PC-9 (cell line): ENCODE results near the gene ELMO2. TPM values are rescaled to one million over a fixed set of nuclear protein-coding genes. Genes with fewer than 3 reads are reported as not detected.

Experiments used
- BruUV-seq: library from RNA; stranded (reverse); fragments of 400-500 nt; replicated peaks from 2 replicates; lab custom pipeline; 2021; lab: Mats Ljungman, UMichigan
- CTCF ChIA-PET: fragments of 300-600 bp; sonication (Branson Sonifier 250); formaldehyde crosslinking; loops from one replicate; lab custom pipeline; 2022; ENCODE audit warnings: antibody characterized with exemption; lab: Charles Lee
- POLR2A ChIA-PET: fragments of 300-600 bp; sonication (Branson Sonifier 250); formaldehyde crosslinking; loops from one replicate; lab custom pipeline; 2022; ENCODE audit warnings: antibody characterized with exemption; ENCODE audit not compliant: unreplicated experiment; lab: Charles Lee
- DNase-seq, 2 experiments: peaks; one replicate each; pipeline versions ENCODE4 v3.0.0 to v3.0.0-alpha.2; 2015 to 2022; ENCODE audit warnings: mixed read lengths in 1 of 2
- H2AFZ ChIP-seq: fragments of 200-600 bp; sonication (generic); 2 replicates; pipeline ENCODE4 v1.8.1; 2017; ENCODE audit warnings: antibody characterized with exemption
- H3F3A ChIP-seq: fragments of 200-600 bp; sonication (generic); 2 replicates; pipeline ENCODE4 v1.8.1; 2017; ENCODE audit warnings: antibody characterized with exemption, mild to moderate bottlenecking, low read depth; ENCODE audit not compliant: insufficient read depth
- H3K27ac ChIP-seq: fragments of 200-600 bp; sonication (generic); 2 replicates; pipeline ENCODE4 v1.6.1; 2016; ENCODE audit warnings: mixed run types
- H3K27me3 ChIP-seq: fragments of 200-600 bp; sonication (generic); 2 replicates; pipeline ENCODE4 v1.6.1; 2016; ENCODE audit warnings: low read depth, mixed run types; ENCODE audit not compliant: insufficient read depth
- H3K36me3 ChIP-seq: fragments of 200-600 bp; sonication (generic); 2 replicates; pipeline ENCODE4 v1.6.1; 2016; ENCODE audit warnings: low read depth, mixed run types
- H3K4me1 ChIP-seq: fragments of 200-600 bp; sonication (generic); replicated peaks from 2 replicates; pipeline ENCODE4 v1.6.1; 2016; ENCODE audit warnings: mixed run types; ENCODE audit not compliant: insufficient read depth
- H3K4me2 ChIP-seq: fragments of 200-600 bp; sonication (generic); 2 replicates; pipeline ENCODE4 v1.6.1; 2017; ENCODE audit warnings: mixed run types
- H3K4me3 ChIP-seq: fragments of 200-600 bp; sonication (generic); 2 replicates; pipeline ENCODE4 v1.6.1; 2016; ENCODE audit warnings: mixed run types
- H3K79me2 ChIP-seq: fragments of 200-600 bp; sonication (generic); 2 replicates; pipeline ENCODE4 v1.6.1; 2017; ENCODE audit warnings: low read depth, mixed run types
- H3K9me2 ChIP-seq: fragments of 200-600 bp; sonication (generic); 2 replicates; pipeline ENCODE4 v1.8.1; 2017; ENCODE audit warnings: mild to moderate bottlenecking; ENCODE audit not compliant: insufficient read depth
- H3K9me3 ChIP-seq: fragments of 200-600 bp; sonication (generic); 2 replicates; pipeline ENCODE4 v1.8.1; 2016; ENCODE audit warnings: low read depth; ENCODE audit not compliant: insufficient read depth
- H4K20me1 ChIP-seq: fragments of 200-600 bp; sonication (generic); 2 replicates; pipeline ENCODE4 v1.8.1; 2017; ENCODE audit not compliant: insufficient read depth
- EZH2 ChIP-seq: fragments of 200-600 bp; sonication (generic); IDR thresholded peaks from 2 replicates; pipeline ENCODE4 v1.8.0; 2017; ENCODE audit warnings: antibody characterized with exemption, low read depth
- intact Hi-C: fragments of 100-400 bp; cut with micrococcal nuclease; formaldehyde crosslinking; loops from one replicate; pipeline ENCODE4 v1.10.0; 2022; ENCODE audit not compliant: unreplicated experiment
- total RNA-seq: library from RNA; stranded (reverse); gene quantifications from 2 replicates; pipeline ENCODE4 v1.2.3, GENCODE V29; 2021
- TF ChIP-seq, protein P1 (sequence below): fragments of 200-600 bp; sonication (generic); conservative IDR thresholded peaks from 2 replicates; pipeline ENCODE4 v1.6.1; 2017; ENCODE audit warnings: mixed run types, antibody characterized with exemption, mild to moderate bottlenecking, moderate library complexity

ELMO2 gene
- total RNA-seq, 1 experiment from 2014 or later: 29.4 TPM

- ChIA-PET CTCF (no interaction called here), POLR2A (no interaction called here)
- intact Hi-C loops: no loop called here
- DNase-seq: no peak
- H3K9me2 ChIP-seq: no peaks in the 10 kb centered on the region
- H3K27me3 ChIP-seq: no peaks in the 10 kb centered on the region
- H3K4me1 ChIP-seq: no peaks in the 10 kb centered on the region; the same call in 1 of the 2 replicates
- H3K36me3 ChIP-seq: no peaks in the 10 kb centered on the region; the same call in 1 of the 2 replicates
- no peaks in the 10 kb centered on the region for H3K79me2 ChIP-seq
- no peaks in the 10 kb centered on the region for H3K9me3 ChIP-seq
- TF ChIP-seq EZH2: no peak
- TF ChIP-seq, protein P1, sequence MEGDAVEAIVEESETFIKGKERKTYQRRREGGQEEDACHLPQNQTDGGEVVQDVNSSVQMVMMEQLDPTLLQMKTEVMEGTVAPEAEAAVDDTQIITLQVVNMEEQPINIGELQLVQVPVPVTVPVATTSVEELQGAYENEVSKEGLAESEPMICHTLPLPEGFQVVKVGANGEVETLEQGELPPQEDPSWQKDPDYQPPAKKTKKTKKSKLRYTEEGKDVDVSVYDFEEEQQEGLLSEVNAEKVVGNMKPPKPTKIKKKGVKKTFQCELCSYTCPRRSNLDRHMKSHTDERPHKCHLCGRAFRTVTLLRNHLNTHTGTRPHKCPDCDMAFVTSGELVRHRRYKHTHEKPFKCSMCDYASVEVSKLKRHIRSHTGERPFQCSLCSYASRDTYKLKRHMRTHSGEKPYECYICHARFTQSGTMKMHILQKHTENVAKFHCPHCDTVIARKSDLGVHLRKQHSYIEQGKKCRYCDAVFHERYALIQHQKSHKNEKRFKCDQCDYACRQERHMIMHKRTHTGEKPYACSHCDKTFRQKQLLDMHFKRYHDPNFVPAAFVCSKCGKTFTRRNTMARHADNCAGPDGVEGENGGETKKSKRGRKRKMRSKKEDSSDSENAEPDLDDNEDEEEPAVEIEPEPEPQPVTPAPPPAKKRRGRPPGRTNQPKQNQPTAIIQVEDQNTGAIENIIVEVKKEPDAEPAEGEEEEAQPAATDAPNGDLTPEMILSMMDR: no peak
- peaks cover 3% of the 10 kb centered on the region for H3F3A ChIP-seq
- H3K27ac ChIP-seq: no peak overlapping the region
- BruUV-seq: no TSS peak
- no peak overlapping the region for H3K4me3 ChIP-seq
- H3K4me2 ChIP-seq: no peak overlapping the region
- H4K20me1 ChIP-seq: peaks cover 18% of the 10 kb centered on the region
- no peak overlapping the region for H2AFZ ChIP-seq
Observed at GRCh38 chr20:46352370-46352938, 54.0 kb downstream of the ELMO2 start.

- Histone ChIP-seq H3K27me3 (no peaks in the 10 kb centered on the region), H3K27ac (no peak overlapping the region), H3K36me3 (no peaks in the 10 kb centered on the region; the same call in 1 of the 2 replicates), H2AFZ (no peak overlapping the region), H3K4me2 (no peak overlapping the region), H4K20me1 (peaks cover 17% of the 10 kb centered on the region), H3K9me3 (no peaks in the 10 kb centered on the region), H3K4me1 (no peaks in the 10 kb centered on the region; the same call in 1 of the 2 replicates), H3K9me2 (no peaks in the 10 kb centered on the region), H3K4me3 (no peak overlapping the region), H3F3A (peaks cover 3% of the 10 kb centered on the region), H3K79me2 (no peaks in the 10 kb centered on the region)
- no peak for DNase-seq
- CTCF ChIA-PET: no interaction called here
- POLR2A ChIA-PET: no interaction called here
- intact Hi-C loops: no loop called here
- TF ChIP-seq, protein P1: no peak
- no peak for TF ChIP-seq EZH2
- BruUV-seq: no TSS peak
Observed at GRCh38 chr20:46351357-46352058, 54.9 kb downstream of the ELMO2 start.

- Histone ChIP-seq H3K36me3 (no peaks in the 10 kb centered on the region; the same call in 1 of the 2 replicates), H3K4me1 (no peaks in the 10 kb centered on the region; the same call in 1 of the 2 replicates), H3K27me3 (no peaks in the 10 kb centered on the region), H3K9me3 (no peaks in the 10 kb centered on the region), H3K4me2 (no peak overlapping the region), H3K9me2 (no peaks in the 10 kb centered on the region), H3K79me2 (no peaks in the 10 kb centered on the region), H3K27ac (no peak overlapping the region), H2AFZ (no peak overlapping the region), H3F3A (peaks cover 3% of the 10 kb centered on the region), H3K4me3 (no peak overlapping the region), H4K20me1 (peaks cover 11% of the 10 kb centered on the region; the same call in 1 of the 2 replicates)
- intact Hi-C loops: loop anchor here (1.0 kb wide), 1 partner anchor 12 kb away; no protein-coding TSS in a partner anchor
- DNase-seq: no peak
- TSS peak; percentile 94 for BruUV-seq
- POLR2A ChIA-PET: no interaction called here
- TF ChIP-seq, protein P1: no peak
- no peak for TF ChIP-seq EZH2
- CTCF ChIA-PET: no interaction called here
Observed at GRCh38 chr20:46350986-46351267, 55.5 kb downstream of the ELMO2 start.
